Nephron (organoid): ENCODE data around the gene ADGRD1.

Experiments used
- H3K27ac Mint-ChIP-seq, 3 experiments: 2 replicates each; pipeline ENCODE4 v1.8.0; 2020; ENCODE audit warnings: mixed read lengths in 3 of 3, mild to moderate bottlenecking in 2 of 3, moderate library complexity in 1 of 3
- H3K27me3 Mint-ChIP-seq: 2 replicates; pipeline ENCODE4 v1.8.0; 2021; ENCODE audit warnings: low read depth, mild to moderate bottlenecking, moderate library complexity, mixed read lengths
- H3K36me3 Mint-ChIP-seq: 2 replicates; pipeline ENCODE4 v1.8.0; 2020; ENCODE audit warnings: low read depth, mixed read lengths
- H3K4me1 Mint-ChIP-seq: 2 replicates; pipeline ENCODE4 v1.8.0; 2020; ENCODE audit warnings: mixed read lengths
- H3K4me3 Mint-ChIP-seq, 3 experiments: 2 replicates each; pipeline ENCODE4 v1.8.0; 2020; ENCODE audit warnings: mild to moderate bottlenecking in 3 of 3, mixed read lengths in 3 of 3, moderate library complexity in 2 of 3
- H3K9me3 Mint-ChIP-seq: 2 replicates; pipeline ENCODE4 v1.8.0; 2020; ENCODE audit warnings: mixed read lengths
- TF ChIP-seq, protein P1 (sequence below), 3 experiments: fragments of 200-600 bp; sonication (generic); IDR thresholded peaks; one replicate each; pipeline ENCODE4 v1.5.0; 2021; ENCODE audit warnings: antibody characterized with exemption in 3 of 3; ENCODE audit not compliant: unreplicated experiment in 3 of 3

The ADGRD1 gene

DNA sequence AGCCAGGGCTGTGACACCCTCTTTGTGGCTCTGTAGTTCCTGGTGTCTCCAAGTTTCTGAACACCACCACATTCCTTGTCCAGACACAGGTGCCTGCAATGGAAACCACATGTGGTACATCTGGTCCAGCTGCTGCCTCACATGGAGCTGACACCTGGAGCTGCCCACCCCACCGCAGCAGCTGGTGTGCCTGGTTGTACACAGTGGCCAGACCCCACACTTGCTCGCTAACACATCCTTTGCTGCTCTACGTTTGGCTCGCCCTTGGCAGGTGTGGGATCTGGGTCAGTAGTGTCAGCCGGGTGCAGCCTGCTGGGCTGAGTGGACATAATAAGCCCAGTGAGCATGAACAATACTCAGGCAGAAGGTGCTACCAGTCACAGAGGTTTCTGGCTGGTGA lies 198.9 kb downstream of the ADGRD1 start:
- Mint-ChIP-seq H3K36me3 (no peaks in the 10 kb centered on the region), H3K27ac (no peak overlapping the region), H3K4me3 (no peak overlapping the region), H3K9me3 (peaks cover 11% of the 10 kb centered on the region), H3K27me3 (peaks cover 14% of the 10 kb centered on the region), H3K4me1 (no peaks in the 10 kb centered on the region)
- TF ChIP-seq, protein P1, sequence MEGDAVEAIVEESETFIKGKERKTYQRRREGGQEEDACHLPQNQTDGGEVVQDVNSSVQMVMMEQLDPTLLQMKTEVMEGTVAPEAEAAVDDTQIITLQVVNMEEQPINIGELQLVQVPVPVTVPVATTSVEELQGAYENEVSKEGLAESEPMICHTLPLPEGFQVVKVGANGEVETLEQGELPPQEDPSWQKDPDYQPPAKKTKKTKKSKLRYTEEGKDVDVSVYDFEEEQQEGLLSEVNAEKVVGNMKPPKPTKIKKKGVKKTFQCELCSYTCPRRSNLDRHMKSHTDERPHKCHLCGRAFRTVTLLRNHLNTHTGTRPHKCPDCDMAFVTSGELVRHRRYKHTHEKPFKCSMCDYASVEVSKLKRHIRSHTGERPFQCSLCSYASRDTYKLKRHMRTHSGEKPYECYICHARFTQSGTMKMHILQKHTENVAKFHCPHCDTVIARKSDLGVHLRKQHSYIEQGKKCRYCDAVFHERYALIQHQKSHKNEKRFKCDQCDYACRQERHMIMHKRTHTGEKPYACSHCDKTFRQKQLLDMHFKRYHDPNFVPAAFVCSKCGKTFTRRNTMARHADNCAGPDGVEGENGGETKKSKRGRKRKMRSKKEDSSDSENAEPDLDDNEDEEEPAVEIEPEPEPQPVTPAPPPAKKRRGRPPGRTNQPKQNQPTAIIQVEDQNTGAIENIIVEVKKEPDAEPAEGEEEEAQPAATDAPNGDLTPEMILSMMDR (IDR thresholded peaks at IDR 0.05; ENCODE audit: unreplicated experiment in 3 of 3), result no peak

DNA sequence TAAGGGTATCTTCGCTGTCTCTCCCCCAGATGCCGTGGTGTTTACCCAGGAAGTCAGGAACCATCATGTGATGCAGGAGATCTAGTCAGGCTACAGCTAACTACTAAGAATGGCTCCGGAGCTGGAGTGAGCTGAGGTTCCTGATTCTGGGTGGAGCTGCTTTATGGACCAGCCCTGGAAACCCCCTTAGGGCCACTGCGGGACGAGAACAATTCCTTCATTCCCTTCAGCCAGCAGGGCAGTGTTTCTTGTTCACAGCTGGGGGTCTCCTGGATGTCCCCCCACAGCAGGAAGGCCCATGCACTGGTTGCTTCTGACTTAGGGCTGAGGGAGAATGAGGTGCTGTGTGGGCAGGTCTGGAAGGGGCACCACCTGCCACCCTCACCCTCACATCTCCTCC lies 199.3 kb downstream of the ADGRD1 start:
- Mint-ChIP-seq H3K27me3 (peaks cover 14% of the 10 kb centered on the region), H3K27ac (no peak overlapping the region), H3K9me3 (peaks cover 11% of the 10 kb centered on the region), H3K4me1 (no peaks in the 10 kb centered on the region), H3K36me3 (no peaks in the 10 kb centered on the region), H3K4me3 (no peak overlapping the region)
- TF ChIP-seq, protein P1 (IDR thresholded peaks at IDR 0.05; ENCODE audit: unreplicated experiment in 3 of 3), result no peak

- H3K27ac Mint-ChIP-seq, result no peak overlapping the region
- H3K27me3 Mint-ChIP-seq, result peaks cover 17% of the 10 kb centered on the region
- H3K36me3 Mint-ChIP-seq, result no peaks in the 10 kb centered on the region
- no peaks in the 10 kb centered on the region for H3K4me1 Mint-ChIP-seq
- no peak overlapping the region for H3K4me3 Mint-ChIP-seq
- TF ChIP-seq, protein P1 (IDR thresholded peaks at IDR 0.05; ENCODE audit: unreplicated experiment in 3 of 3), result no peak
- H3K9me3 Mint-ChIP-seq, result peaks cover 11% of the 10 kb centered on the region
Observed at GRCh38 chr12:131153956-131154355, 200.2 kb downstream of the ADGRD1 start.

DNA sequence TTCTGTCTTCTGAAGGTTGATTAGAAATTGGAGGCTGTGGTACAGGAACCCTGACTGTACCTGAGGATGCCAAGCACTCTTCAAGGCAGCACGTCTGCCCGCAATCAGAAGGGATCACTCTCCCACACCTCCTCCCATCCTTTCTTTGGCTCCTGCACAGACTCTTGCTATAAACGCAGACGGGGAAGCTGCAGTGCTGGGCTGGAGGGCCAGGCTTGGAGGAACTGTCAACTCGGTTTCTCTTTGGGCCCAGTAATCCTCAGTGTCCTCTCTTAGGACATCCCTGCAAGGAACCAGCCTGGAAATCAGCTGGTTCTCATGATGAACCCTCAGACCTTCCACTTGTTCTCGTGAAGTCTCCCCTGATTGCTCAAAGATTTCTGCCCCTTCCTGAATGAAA lies 201.4 kb downstream of the ADGRD1 start:
- Mint-ChIP-seq H3K27me3 (peaks cover 18% of the 10 kb centered on the region), H3K36me3 (no peaks in the 10 kb centered on the region), H3K4me1 (no peaks in the 10 kb centered on the region), H3K4me3 (no peak overlapping the region), H3K27ac (no peak overlapping the region), H3K9me3 (peaks cover 11% of the 10 kb centered on the region)
- TF ChIP-seq, protein P1 (IDR thresholded peaks at IDR 0.05; ENCODE audit: unreplicated experiment in 3 of 3), result no peak

DNA sequence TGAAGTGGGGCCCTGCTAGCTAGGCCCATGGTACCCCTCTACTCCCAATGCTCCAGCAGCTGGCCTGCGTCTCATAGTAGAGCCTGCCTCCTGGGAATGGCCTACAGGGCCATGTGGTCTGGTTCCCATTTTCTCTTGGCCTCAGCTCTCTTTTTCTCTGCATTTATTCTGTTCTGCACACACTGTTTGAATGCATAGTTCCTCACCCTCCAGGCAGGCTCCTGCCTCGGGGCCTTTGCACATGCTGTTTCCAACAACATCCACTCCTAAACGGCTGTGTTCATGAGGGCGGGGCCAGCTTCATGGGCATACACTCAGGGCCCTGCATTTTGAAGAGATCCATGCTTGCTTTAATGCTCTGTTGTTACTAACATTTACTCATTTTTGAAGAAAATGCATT lies 204.0 kb downstream of the ADGRD1 start:
- H3K36me3 Mint-ChIP-seq, result no peaks in the 10 kb centered on the region
- no peak overlapping the region for H3K4me3 Mint-ChIP-seq
- TF ChIP-seq, protein P1 (IDR thresholded peaks at IDR 0.05; ENCODE audit: unreplicated experiment in 3 of 3), result no peak
- H3K9me3 Mint-ChIP-seq, result no peaks in the 10 kb centered on the region
- no peak overlapping the region for H3K27ac Mint-ChIP-seq
- no peaks in the 10 kb centered on the region for H3K4me1 Mint-ChIP-seq
- peaks cover 17% of the 10 kb centered on the region for H3K27me3 Mint-ChIP-seq

DNA sequence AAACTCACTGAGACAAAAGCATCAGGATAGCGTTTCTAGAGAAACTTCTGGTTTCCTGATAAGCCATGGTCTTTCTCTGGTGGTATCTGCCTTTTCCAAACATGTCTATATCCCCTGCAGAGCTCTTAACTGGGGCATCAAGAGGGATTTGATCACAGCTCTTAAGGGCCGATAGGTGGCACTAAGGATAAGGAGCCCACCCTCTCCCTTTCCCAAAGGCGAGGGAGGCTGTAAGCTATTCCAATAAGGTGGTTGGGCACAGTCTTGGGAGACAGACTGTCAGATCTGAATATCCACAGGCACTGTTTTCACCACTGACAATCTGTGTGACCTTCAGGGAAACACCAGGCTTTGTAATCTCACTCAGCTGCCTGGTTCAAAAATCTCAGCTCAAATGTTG lies 206.0 kb downstream of the ADGRD1 start:
- TF ChIP-seq, protein P1 (IDR thresholded peaks at IDR 0.05; ENCODE audit: unreplicated experiment in 3 of 3), result peak in 2 of 3 experiments; percentile 14 to 31

More for the DNA sequence above, 206.0 kb downstream of the ADGRD1 start:
- Mint-ChIP-seq H3K27me3 (peaks cover 9% of the 10 kb centered on the region), H3K4me1 (no peaks in the 10 kb centered on the region), H3K36me3 (no peaks in the 10 kb centered on the region), H3K9me3 (no peaks in the 10 kb centered on the region), H3K4me3 (no peak overlapping the region), H3K27ac (no peak overlapping the region)
